G401.6 (cell line): ENCODE measurements around the gene GPR156.
"Not testable (repeated sequence)": the region's sequence is repeated elsewhere in the genome, so short reads cannot be mapped to it uniquely, and the experiment has no call there.

Experiments
- FAIRE-seq: peaks from 2 replicates; lab custom pipeline; 2012; peaks lifted over from hg19 to GRCh38; lab: Jason Lieb, UNC

GPR156 gene

GRCh38 chr3:120284747-120285507 is at the start of gene GPR156:
Gene GPR156 (minus strand): TSS chr3:120285222. CDS start chr3:120244098, 41,124 bp downstream.
- no peak for FAIRE-seq

GRCh38 chr3:120332646-120333045 is 47.6 kb upstream of the GPR156 start:
- no peak for FAIRE-seq

- FAIRE-seq = no peak
Measured at GRCh38 chr3:120331076-120331475, 46.1 kb upstream of the GPR156 start.

- FAIRE-seq = no peak
Measured at GRCh38 chr3:120326784-120327183, 41.8 kb upstream of the GPR156 start.

- FAIRE-seq = no peak
Measured at GRCh38 chr3:120324190-120324589, 39.2 kb upstream of the GPR156 start.

GRCh38 chr3:120323761-120324160 is 38.7 kb upstream of the GPR156 start:
- not testable (repeated sequence) for FAIRE-seq

- FAIRE-seq = no peak
Measured at GRCh38 chr3:120311863-120312794, 27.1 kb upstream of the GPR156 start.

- FAIRE-seq = no peak
Measured at GRCh38 chr3:120306519-120307455, 21.8 kb upstream of the GPR156 start.

- FAIRE-seq = no peak
Measured at GRCh38 chr3:120304616-120305015, 19.6 kb upstream of the GPR156 start.

GRCh38 chr3:120302361-120302760 is 17.3 kb upstream of the GPR156 start:
- FAIRE-seq = no peak

GRCh38 chr3:120300971-120301370 is 15.9 kb upstream of the GPR156 start:
- peak; percentile 28 for FAIRE-seq

GRCh38 chr3:120299403-120299802 is 14.4 kb upstream of the GPR156 start:
- FAIRE-seq = no peak

GRCh38 chr3:120298996-120299395 is 14.0 kb upstream of the GPR156 start:
- FAIRE-seq = no peak

GRCh38 chr3:120291552-120291951 is 6.5 kb upstream of the GPR156 start:
- not testable (repeated sequence) for FAIRE-seq

GRCh38 chr3:120289636-120290035 is 4.6 kb upstream of the GPR156 start:
- no peak for FAIRE-seq

- no peak for FAIRE-seq
Measured at GRCh38 chr3:120286465-120286864, 1.4 kb upstream of the GPR156 start.

- no peak for FAIRE-seq
Measured at GRCh38 chr3:120285508-120285841, 453 bp upstream of the GPR156 start.

- FAIRE-seq = no peak
Measured at GRCh38 chr3:120281261-120281660, 3.8 kb downstream of the GPR156 start.

GRCh38 chr3:120280566-120280965 is 4.5 kb downstream of the GPR156 start:
- no peak for FAIRE-seq

GRCh38 chr3:120280026-120280425 is 5.0 kb downstream of the GPR156 start:
- FAIRE-seq = no peak

- no peak for FAIRE-seq
Measured at GRCh38 chr3:120276767-120277166, 8.3 kb downstream of the GPR156 start.

- no peak for FAIRE-seq
Measured at GRCh38 chr3:120275618-120276017, 9.4 kb downstream of the GPR156 start.
